H9 (cell line): Measurements from ENCODE around the gene HSPD1. TPM values are rescaled to one million over a fixed set of nuclear protein-coding genes. Genes with fewer than 3 reads are reported as not detected.

Source experiments
- DNase-seq: peaks from one replicate; pipeline ENCODE4 v3.0.0-alpha.2; 2017
- H2AFZ ChIP-seq: one replicate; pipeline ENCODE4 v1.6.1; 2013; ENCODE audit warnings: mild to moderate bottlenecking, low read length, control low read depth, moderate library complexity
- H2AK5ac ChIP-seq: 2 replicates; pipeline ENCODE4 v1.6.1; 2013; ENCODE audit warnings: low read length, control low read depth, mixed read lengths; ENCODE audit not compliant: insufficient read length
- H2BK120ac ChIP-seq: one replicate; pipeline ENCODE4 v1.6.1; 2013; ENCODE audit warnings: low read depth, mild to moderate bottlenecking, low read length, control low read depth, inconsistent platforms; ENCODE audit not compliant: poor library complexity, severe bottlenecking
- H2BK12ac ChIP-seq: 2 replicates; pipeline ENCODE4 v1.6.1; 2013; ENCODE audit warnings: low read length, control low read depth, mixed read lengths, low read depth; ENCODE audit not compliant: insufficient read length
- H2BK15ac ChIP-seq: 2 replicates; pipeline ENCODE4 v1.6.1; 2013; ENCODE audit warnings: low read depth, low read length, control low read depth
- H2BK20ac ChIP-seq: one replicate; pipeline ENCODE4 v1.6.1; 2013; ENCODE audit warnings: low read depth, mild to moderate bottlenecking, low read length, control low read depth, inconsistent platforms; ENCODE audit not compliant: poor library complexity, severe bottlenecking
- H2BK5ac ChIP-seq: 2 replicates; pipeline ENCODE4 v1.6.1; 2013; ENCODE audit warnings: low read length, control low read depth, mixed read lengths; ENCODE audit not compliant: insufficient read length
- H3K14ac ChIP-seq: 2 replicates; pipeline ENCODE4 v1.6.1; 2013; ENCODE audit warnings: low read length, control low read depth; ENCODE audit not compliant: insufficient read depth
- H3K18ac ChIP-seq: 2 replicates; pipeline ENCODE4 v1.6.1; 2013; ENCODE audit warnings: low read depth, mild to moderate bottlenecking, mixed read lengths, low read length, control low read depth; ENCODE audit not compliant: insufficient read length
- H3K23ac ChIP-seq: 2 replicates; pipeline ENCODE4 v1.6.1; 2013; ENCODE audit warnings: low read length, control low read depth, mixed read lengths, low read depth; ENCODE audit not compliant: insufficient read length
- H3K23me2 ChIP-seq: 2 replicates; pipeline ENCODE4 v1.6.1; 2013; ENCODE audit warnings: low read depth, mild to moderate bottlenecking, mixed read lengths, low read length, control low read depth; ENCODE audit not compliant: insufficient read length, poor library complexity, severe bottlenecking
- H3K27ac ChIP-seq: 2 replicates; pipeline ENCODE4 v1.5.1; 2013; ENCODE audit warnings: low read length, control low read depth, mixed read lengths, low read depth; ENCODE audit not compliant: insufficient read length
- H3K27me3 ChIP-seq: 2 replicates; pipeline ENCODE4 v1.6.1; 2013; ENCODE audit warnings: low read length, control low read depth, inconsistent platforms; ENCODE audit not compliant: insufficient read depth
- H3K4ac ChIP-seq: 2 replicates; pipeline ENCODE4 v1.6.1; 2013; ENCODE audit warnings: low read depth, mild to moderate bottlenecking, control low read depth, inconsistent platforms, low read length, moderate library complexity
- H3K4me1 ChIP-seq: 2 replicates; pipeline ENCODE4 v1.6.1; 2013; ENCODE audit warnings: low read length, control low read depth, inconsistent platforms; ENCODE audit not compliant: insufficient read depth
- H3K4me2 ChIP-seq: 2 replicates; pipeline ENCODE4 v1.6.1; 2013; ENCODE audit warnings: low read length, control low read depth, mixed read lengths; ENCODE audit not compliant: insufficient read length, insufficient read depth
- H3K56ac ChIP-seq: 2 replicates; pipeline ENCODE4 v1.6.1; 2013; ENCODE audit warnings: low read depth, mild to moderate bottlenecking, mixed read lengths, low read length, control low read depth; ENCODE audit not compliant: insufficient read length
- H3K79me1 ChIP-seq: 2 replicates; pipeline ENCODE4 v1.6.1; 2013; ENCODE audit warnings: low read depth, mild to moderate bottlenecking, moderate library complexity, low read length, control low read depth, inconsistent platforms; ENCODE audit not compliant: insufficient read depth, poor library complexity, severe bottlenecking
- H3K79me2 ChIP-seq: 2 replicates; pipeline ENCODE4 v1.6.1; 2013; ENCODE audit warnings: low read length, control low read depth, inconsistent platforms; ENCODE audit not compliant: insufficient read depth
- H3K9ac ChIP-seq: 2 replicates; pipeline ENCODE4 v1.6.1; 2013; ENCODE audit warnings: low read length, control low read depth, mixed read lengths; ENCODE audit not compliant: insufficient read length; ENCODE audit errors: extremely low read depth
- H3K9me3 ChIP-seq: one replicate; pipeline ENCODE4 v1.6.1; 2013; ENCODE audit warnings: low read depth, low read length, inconsistent platforms; ENCODE audit not compliant: control insufficient read depth
- H3T11ph ChIP-seq: one replicate; pipeline ENCODE4 v1.6.1; 2013; ENCODE audit warnings: mild to moderate bottlenecking, low read length, control low read depth, inconsistent platforms
- H4K20me1 ChIP-seq: one replicate; pipeline ENCODE4 v1.6.1; 2013; ENCODE audit not compliant: control insufficient read depth, insufficient read length, insufficient read depth
- H4K5ac ChIP-seq: 2 replicates; pipeline ENCODE4 v1.6.1; 2013; ENCODE audit warnings: low read depth, mild to moderate bottlenecking, mixed read lengths, low read length, control low read depth; ENCODE audit not compliant: insufficient read length
- H4K8ac ChIP-seq: replicated peaks from 2 replicates; pipeline ENCODE4 v1.6.1; 2013; ENCODE audit warnings: low read length, control low read depth, mixed read lengths, low read depth; ENCODE audit not compliant: insufficient read length
- H4K91ac ChIP-seq: 2 replicates; pipeline ENCODE4 v1.6.1; 2013; ENCODE audit warnings: low read depth, mild to moderate bottlenecking, moderate library complexity, mixed read lengths, low read length, control low read depth; ENCODE audit not compliant: insufficient read length
- H3K27ac Mint-ChIP-seq, 3 experiments: 2 replicates in 2 of 3; 3 replicates in 1 of 3; pipeline ENCODE4 v1.8.0; 2020 to 2021; ENCODE audit warnings: mixed read lengths in 3 of 3, mild to moderate bottlenecking in 1 of 3, moderate library complexity in 1 of 3
- H3K27me3 Mint-ChIP-seq: 2 replicates; pipeline ENCODE4 v1.8.0; 2021; ENCODE audit warnings: low read depth, mild to moderate bottlenecking, moderate library complexity, mixed read lengths
- H3K36me3 Mint-ChIP-seq, 3 experiments: 2 replicates in 2 of 3; 3 replicates in 1 of 3; pipeline ENCODE4 v1.8.0; 2020 to 2021; ENCODE audit warnings: low read depth in 3 of 3, mixed read lengths in 3 of 3; ENCODE audit not compliant: insufficient read depth in 1 of 3
- H3K4me1 Mint-ChIP-seq, 2 experiments: 2 replicates each; pipeline ENCODE4 v1.8.0; 2020; ENCODE audit warnings: mixed read lengths in 2 of 2
- H3K4me3 Mint-ChIP-seq, 2 experiments: 2 replicates in 1 of 2; 3 replicates in 1 of 2; pipeline ENCODE4 v1.8.0; 2020 to 2021; ENCODE audit warnings: mild to moderate bottlenecking in 2 of 2, mixed read lengths in 2 of 2, moderate library complexity in 1 of 2
- H3K9me3 Mint-ChIP-seq, 2 experiments: 2 replicates in 1 of 2; 3 replicates in 1 of 2; pipeline ENCODE4 v1.8.0; 2020; ENCODE audit warnings: mild to moderate bottlenecking in 2 of 2, mixed read lengths in 2 of 2, moderate library complexity in 1 of 2
- WGBS: extraction: QIAGEN DNeasy Blood & Tissue Kit; methylation state at CpG from one replicate; pipeline ENCODE4 v1.1.7; 2013; ENCODE audit warnings: missing lambda C conversion rate, low lambda C conversion rate, mixed read lengths; ENCODE audit not compliant: insufficient read length; ENCODE audit errors: extremely low coverage; 5-methylcytosine and 5-hydroxymethylcytosine counted together
- total RNA-seq: library from RNA; stranded (reverse); gene quantifications from 2 replicates; pipeline ENCODE4 v1.2.1, GENCODE V29; 2021
- TF ChIP-seq, protein P1 (sequence below): fragments of 200-600 bp; sonication (generic); conservative IDR thresholded peaks from 3 replicates; pipeline ENCODE4 v1.8.0; 2021; ENCODE audit warnings: antibody characterized with exemption, mild to moderate bottlenecking

HSPD1 gene
- total RNA-seq, 1 experiment from 2014 or later = 846 TPM

DNA sequence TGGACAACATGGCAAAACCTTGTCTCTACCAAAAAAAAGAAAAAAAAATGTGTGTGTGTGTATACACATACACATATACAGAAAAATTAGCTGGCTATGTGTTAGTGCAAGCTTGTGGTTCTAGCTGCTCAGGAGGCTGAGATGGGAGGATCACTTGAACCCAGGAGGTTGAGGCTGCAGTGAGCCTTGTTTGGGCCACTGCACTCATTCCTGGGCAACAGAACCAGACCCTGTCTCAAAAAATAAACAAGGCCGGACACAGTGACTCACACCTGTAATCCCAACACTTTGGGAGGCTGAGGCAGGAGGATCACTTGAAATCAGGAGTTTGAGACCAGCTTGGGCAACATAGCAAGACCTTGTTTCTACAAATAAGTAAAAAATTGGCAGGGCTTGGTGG lies 44.2 kb downstream of the HSPD1 start:
- no peak overlapping the region for H2BK120ac ChIP-seq
- no peak overlapping the region for H4K5ac ChIP-seq
- Mint-ChIP-seq H3K4me1 (peaks cover 12 to 16% of the 10 kb centered on the region in 2 experiments), H3K4me3 (peak overlapping the region; percentile 26 to 35; a peak in 3 of 5 replicates), H3K27ac (0 out of 7 replicates have a peak overlapping the region, but pooled peaks of 1 of the 3 experiments have one; percentile 18), H3K36me3 (peaks cover 2 to 7% (median 6%) of the 10 kb centered on the region in 3 experiments; a peak in 5 of 7 replicates), H3K9me3 (peaks cover 0 to 3% of the 10 kb centered on the region in 2 experiments; a peak in 2 of 5 replicates), H3K27me3 (no peaks in the 10 kb centered on the region)
- H3K14ac ChIP-seq = no peak overlapping the region
- H3K4ac ChIP-seq = no peak overlapping the region
- no peaks in the 10 kb centered on the region for H4K20me1 ChIP-seq
- H2BK15ac ChIP-seq = no peak overlapping the region
- H3K79me2 ChIP-seq = peaks cover 23% of the 10 kb centered on the region; the same call in 1 of the 2 replicates
- no peak overlapping the region for H3K4me2 ChIP-seq
- no peak overlapping the region for H3K56ac ChIP-seq
- H2AFZ ChIP-seq = no peak overlapping the region
- H3K27me3 ChIP-seq = no peaks in the 10 kb centered on the region
- no peak overlapping the region for H3T11ph ChIP-seq
- H3K23me2 ChIP-seq = no peaks in the 10 kb centered on the region
- H2BK20ac ChIP-seq = no peak overlapping the region
- no peak overlapping the region for H3K23ac ChIP-seq
- no peak for DNase-seq
- H3K18ac ChIP-seq = no peak overlapping the region
- H3K4me1 ChIP-seq = no peaks in the 10 kb centered on the region
- H3K79me1 ChIP-seq = peaks cover 4% of the 10 kb centered on the region
- no CpG with 5 or more reads among the region's 1 CpG for WGBS
- H2BK12ac ChIP-seq = no peak overlapping the region
- no peak overlapping the region for H3K27ac ChIP-seq
- H2AK5ac ChIP-seq = no peak overlapping the region
- TF ChIP-seq, protein P1, sequence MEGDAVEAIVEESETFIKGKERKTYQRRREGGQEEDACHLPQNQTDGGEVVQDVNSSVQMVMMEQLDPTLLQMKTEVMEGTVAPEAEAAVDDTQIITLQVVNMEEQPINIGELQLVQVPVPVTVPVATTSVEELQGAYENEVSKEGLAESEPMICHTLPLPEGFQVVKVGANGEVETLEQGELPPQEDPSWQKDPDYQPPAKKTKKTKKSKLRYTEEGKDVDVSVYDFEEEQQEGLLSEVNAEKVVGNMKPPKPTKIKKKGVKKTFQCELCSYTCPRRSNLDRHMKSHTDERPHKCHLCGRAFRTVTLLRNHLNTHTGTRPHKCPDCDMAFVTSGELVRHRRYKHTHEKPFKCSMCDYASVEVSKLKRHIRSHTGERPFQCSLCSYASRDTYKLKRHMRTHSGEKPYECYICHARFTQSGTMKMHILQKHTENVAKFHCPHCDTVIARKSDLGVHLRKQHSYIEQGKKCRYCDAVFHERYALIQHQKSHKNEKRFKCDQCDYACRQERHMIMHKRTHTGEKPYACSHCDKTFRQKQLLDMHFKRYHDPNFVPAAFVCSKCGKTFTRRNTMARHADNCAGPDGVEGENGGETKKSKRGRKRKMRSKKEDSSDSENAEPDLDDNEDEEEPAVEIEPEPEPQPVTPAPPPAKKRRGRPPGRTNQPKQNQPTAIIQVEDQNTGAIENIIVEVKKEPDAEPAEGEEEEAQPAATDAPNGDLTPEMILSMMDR = no peak
- no peak overlapping the region for H3K9ac ChIP-seq
- H3K9me3 ChIP-seq = no peaks in the 10 kb centered on the region
- no peak overlapping the region for H2BK5ac ChIP-seq
- H4K91ac ChIP-seq = no peak overlapping the region
- H4K8ac ChIP-seq = no peak overlapping the region
